ENCODE data around the gene LRRC74A.

LRRC74A gene

DNA sequence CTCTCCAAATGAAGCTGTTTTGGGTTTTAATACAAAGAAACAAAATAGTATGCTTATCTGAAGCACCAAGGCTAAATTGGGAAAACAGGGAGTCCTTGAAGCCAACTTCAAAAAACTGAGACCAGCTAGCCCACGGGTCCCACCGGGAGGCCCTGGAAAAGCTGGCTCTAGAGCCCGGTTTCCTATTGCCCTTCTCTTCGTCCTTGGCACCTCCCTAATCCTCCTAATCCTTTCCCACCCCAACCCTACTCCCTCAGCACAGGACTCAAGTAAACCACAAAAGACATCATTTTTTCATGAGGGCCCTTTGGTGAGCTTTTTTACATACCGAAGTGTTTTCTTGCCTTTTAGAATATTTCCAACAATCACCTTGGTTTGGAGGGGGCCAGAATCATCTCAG is 11.3 kb downstream of the LRRC74A start:
- TF ChIP-seq, protein P1, sequence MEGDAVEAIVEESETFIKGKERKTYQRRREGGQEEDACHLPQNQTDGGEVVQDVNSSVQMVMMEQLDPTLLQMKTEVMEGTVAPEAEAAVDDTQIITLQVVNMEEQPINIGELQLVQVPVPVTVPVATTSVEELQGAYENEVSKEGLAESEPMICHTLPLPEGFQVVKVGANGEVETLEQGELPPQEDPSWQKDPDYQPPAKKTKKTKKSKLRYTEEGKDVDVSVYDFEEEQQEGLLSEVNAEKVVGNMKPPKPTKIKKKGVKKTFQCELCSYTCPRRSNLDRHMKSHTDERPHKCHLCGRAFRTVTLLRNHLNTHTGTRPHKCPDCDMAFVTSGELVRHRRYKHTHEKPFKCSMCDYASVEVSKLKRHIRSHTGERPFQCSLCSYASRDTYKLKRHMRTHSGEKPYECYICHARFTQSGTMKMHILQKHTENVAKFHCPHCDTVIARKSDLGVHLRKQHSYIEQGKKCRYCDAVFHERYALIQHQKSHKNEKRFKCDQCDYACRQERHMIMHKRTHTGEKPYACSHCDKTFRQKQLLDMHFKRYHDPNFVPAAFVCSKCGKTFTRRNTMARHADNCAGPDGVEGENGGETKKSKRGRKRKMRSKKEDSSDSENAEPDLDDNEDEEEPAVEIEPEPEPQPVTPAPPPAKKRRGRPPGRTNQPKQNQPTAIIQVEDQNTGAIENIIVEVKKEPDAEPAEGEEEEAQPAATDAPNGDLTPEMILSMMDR (IDR thresholded peaks at IDR 0.05), result no peak

DNA sequence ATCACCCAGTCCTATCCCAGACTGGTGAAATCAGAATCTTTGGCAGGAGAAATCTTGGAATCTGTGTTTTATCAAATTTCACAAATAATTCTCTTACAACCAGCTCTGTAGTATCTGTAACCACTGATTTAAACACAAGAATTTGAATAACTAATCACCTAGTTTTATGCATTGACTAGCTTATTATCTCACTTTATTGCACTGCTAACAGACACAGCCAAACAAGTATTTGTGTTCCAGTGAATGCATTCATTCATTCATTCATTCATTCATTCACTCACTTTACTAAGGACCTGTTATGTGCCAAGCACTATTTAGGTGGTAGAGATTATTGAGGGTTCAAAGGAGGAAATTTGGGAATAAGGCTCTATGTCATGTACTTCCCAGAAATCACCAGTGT is 16.2 kb downstream of the LRRC74A start:
- TF ChIP-seq, protein P1 (IDR thresholded peaks at IDR 0.05), result no peak

DNA sequence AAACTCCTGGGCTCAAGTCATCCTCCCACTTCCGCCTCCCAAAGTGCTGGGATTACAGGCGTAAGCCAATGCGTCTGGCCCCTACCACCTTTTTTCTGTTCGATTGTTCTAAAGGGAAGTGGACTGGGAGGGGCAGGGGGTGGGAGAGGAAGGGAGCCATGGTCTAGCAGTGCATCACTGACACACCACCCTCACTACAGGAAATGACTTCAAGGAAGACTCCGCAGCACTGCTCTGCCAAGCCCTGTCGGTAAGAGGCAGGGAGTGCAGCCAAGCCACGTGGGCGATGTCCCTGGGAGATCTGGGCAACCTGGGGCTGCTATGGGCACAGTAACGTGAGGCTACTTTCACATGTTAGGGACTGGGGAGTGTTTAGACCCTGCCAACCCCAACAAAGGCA is 18.0 kb downstream of the LRRC74A start:
- TF ChIP-seq, protein P1 (IDR thresholded peaks at IDR 0.05), result no peak

DNA sequence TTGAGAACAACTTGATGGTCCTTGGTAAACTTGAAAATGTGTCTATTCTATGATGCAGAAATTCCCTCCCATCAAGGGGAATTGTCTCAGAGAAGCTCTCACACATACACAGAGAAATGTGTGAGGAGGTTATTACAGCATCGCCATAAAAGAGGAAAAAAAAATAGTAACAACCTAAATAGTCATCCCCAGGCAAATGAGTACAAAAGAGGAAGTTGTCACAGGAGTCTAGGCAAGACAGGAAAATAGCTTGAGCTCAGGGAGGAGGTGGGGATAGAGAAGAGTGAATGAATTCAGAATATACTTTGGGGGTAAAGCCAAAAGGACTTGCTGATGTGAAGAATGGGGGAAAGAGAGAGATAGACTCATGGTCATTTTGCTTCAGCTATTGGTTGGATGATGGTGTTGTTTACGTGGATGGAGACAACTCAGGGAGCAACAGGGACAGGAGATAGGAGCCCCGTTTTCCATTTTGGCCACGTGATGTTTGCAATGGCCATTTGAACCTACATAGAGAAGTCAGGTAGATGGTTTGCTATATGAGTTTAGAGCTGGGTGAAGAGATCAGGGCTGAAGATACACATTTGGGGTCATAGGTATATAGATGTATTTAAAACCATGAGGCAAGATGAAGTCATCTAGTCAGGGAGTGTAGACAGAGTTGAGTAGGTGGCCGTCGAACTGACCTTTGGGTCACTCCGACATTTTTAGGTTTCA is 20.3 kb downstream of the LRRC74A start:
- TF ChIP-seq, protein P1 (IDR thresholded peaks at IDR 0.05), result no peak

DNA sequence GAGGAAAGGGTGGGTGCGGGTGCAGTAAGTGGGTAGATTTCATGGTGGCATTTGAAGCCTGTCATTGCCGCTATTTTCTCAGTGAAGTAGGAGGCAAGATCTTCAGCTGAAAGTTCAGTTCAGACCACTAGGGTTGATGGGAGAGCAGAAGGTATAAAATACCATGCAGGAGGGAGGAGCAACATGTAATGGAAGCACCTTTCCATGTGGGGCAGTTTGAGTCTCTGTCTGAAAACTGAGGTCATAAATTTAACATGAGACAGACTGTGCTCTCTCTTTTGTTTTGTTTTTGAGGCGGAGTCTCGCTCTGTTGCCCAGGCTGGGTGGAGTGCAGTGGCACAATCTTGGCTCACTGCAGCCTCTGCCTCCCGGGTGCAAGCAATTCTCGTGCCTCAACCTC is 22.7 kb downstream of the LRRC74A start:
- TF ChIP-seq, protein P1 (IDR thresholded peaks at IDR 0.05), result no peak

DNA sequence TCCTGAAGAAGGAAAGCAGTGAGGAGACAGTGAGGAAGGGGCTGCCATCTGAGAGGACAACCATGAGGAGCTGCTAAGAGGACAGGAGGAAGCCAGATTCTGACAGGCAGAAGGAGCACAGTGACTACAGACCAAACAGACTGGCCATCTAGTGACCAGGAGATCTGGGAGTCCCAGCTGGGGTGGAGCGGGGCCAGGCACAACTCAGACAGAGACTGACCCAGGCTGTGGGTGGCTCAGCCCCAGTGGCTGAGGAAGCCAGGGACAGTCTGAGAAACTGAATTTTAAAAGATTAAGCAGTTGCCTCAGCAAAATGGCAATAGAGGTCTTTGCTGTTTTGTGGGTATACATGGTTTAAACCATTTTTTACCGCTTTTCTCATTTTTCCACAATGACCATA is 28.9 kb downstream of the LRRC74A start:
- TF ChIP-seq, protein P1 (IDR thresholded peaks at IDR 0.05), result no peak

DNA sequence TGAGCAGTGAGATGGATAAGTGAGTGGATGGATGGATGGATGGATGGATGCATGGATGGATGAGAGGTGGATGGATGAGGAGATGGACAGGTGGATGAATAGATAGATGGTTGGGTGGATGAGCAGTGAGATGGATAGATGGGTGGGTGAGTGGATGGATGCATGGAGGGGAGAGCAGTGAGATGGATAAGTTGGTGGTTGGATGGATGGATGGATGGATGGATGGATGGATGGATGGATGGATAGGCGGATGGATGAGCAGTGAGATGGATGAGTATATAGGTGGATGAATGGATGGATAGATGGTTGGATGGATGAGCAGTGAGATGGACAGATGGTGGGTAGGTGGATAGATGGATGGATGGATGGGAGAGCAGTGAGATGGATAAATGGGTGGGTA is 30.6 kb downstream of the LRRC74A start:
- TF ChIP-seq, protein P1 (IDR thresholded peaks at IDR 0.05), result no peak
